ENCODE data around the gene TSEN54.

TSEN54 gene

GRCh38 chr17:75542728-75543336, 26.5 kb downstream of the TSEN54 start:
- no peak for DNase-seq (ENCODE audit: low read depth in 4 of 4, low spot score in 1 of 4)

GRCh38 chr17:75544250-75544649, 27.9 kb downstream of the TSEN54 start:
- DNase-seq (ENCODE audit: low read depth in 4 of 4, low spot score in 1 of 4) = no peak

GRCh38 chr17:75546181-75546580, 29.9 kb downstream of the TSEN54 start:
- no peak for DNase-seq (ENCODE audit: low read depth in 4 of 4, low spot score in 1 of 4)

- DNase-seq (ENCODE audit: low read depth in 4 of 4, low spot score in 1 of 4) = no peak
Measured at GRCh38 chr17:75547091-75547490, 30.8 kb downstream of the TSEN54 start.

GRCh38 chr17:75548813-75549212, 32.5 kb downstream of the TSEN54 start:
- no peak for DNase-seq (ENCODE audit: low read depth in 4 of 4, low spot score in 1 of 4)

- DNase-seq (ENCODE audit: low read depth in 4 of 4, low spot score in 1 of 4) = no peak
Measured at GRCh38 chr17:75549246-75550138, 33.2 kb downstream of the TSEN54 start.

GRCh38 chr17:75550139-75550465, 33.8 kb downstream of the TSEN54 start:
- DNase-seq (ENCODE audit: low read depth in 4 of 4, low spot score in 1 of 4) = no peak

GRCh38 chr17:75551266-75551665, 34.9 kb downstream of the TSEN54 start:
- DNase-seq (ENCODE audit: low read depth in 4 of 4, low spot score in 1 of 4) = no peak

- DNase-seq (ENCODE audit: low read depth in 4 of 4, low spot score in 1 of 4) = no peak
Measured at GRCh38 chr17:75552425-75553294, 36.3 kb downstream of the TSEN54 start.

GRCh38 chr17:75553295-75554110, 37.2 kb downstream of the TSEN54 start:
- DNase-seq (ENCODE audit: low read depth in 4 of 4, low spot score in 1 of 4) = no peak

- DNase-seq (ENCODE audit: low read depth in 4 of 4, low spot score in 1 of 4) = no peak
Measured at GRCh38 chr17:75555679-75556153, 39.4 kb downstream of the TSEN54 start.

GRCh38 chr17:75557075-75557851, 40.9 kb downstream of the TSEN54 start:
- no peak for DNase-seq (ENCODE audit: low read depth in 4 of 4, low spot score in 1 of 4)

GRCh38 chr17:75557852-75558665, 41.7 kb downstream of the TSEN54 start:
- DNase-seq (ENCODE audit: low read depth in 4 of 4, low spot score in 1 of 4) = no peak

GRCh38 chr17:75558666-75559530, 42.6 kb downstream of the TSEN54 start:
- no peak for DNase-seq (ENCODE audit: low read depth in 4 of 4, low spot score in 1 of 4)

GRCh38 chr17:75559958-75560533, 43.7 kb downstream of the TSEN54 start:
- DNase-seq (ENCODE audit: low read depth in 4 of 4, low spot score in 1 of 4) = no peak

GRCh38 chr17:75561927-75562603, 45.7 kb downstream of the TSEN54 start:
- no peak for DNase-seq (ENCODE audit: low read depth in 4 of 4, low spot score in 1 of 4)

- no peak for DNase-seq (ENCODE audit: low read depth in 4 of 4, low spot score in 1 of 4)
Measured at GRCh38 chr17:75563063-75563758, 46.9 kb downstream of the TSEN54 start.

Data from stimulated activated CD4-positive, alpha-beta T cell treated with anti-CD3 and anti-CD28 coated beads, Interleukin-1b, Interleukin-23, amount 100 ng/mL, for 24 hours (primary cell).